Measurements from ENCODE around the gene CYTH2.

CYTH2 gene

GRCh38 chr19:48469289-48469881 is at the start of gene CYTH2:
Gene CYTH2 (plus strand): TSS chr19:48469369. CDS start chr19:48469508, 139 bp downstream.
- DNase-seq: peak; percentile 59 to 64

- DNase-seq: no peak
Observed at GRCh38 chr19:48421548-48421947, 47.6 kb upstream of the CYTH2 start.

GRCh38 chr19:48424694-48425219 is 44.4 kb upstream of the CYTH2 start:
- DNase-seq: no peak

GRCh38 chr19:48428670-48429069 is 40.5 kb upstream of the CYTH2 start:
- DNase-seq: no peak

- DNase-seq: no peak
Observed at GRCh38 chr19:48433337-48433736, 35.8 kb upstream of the CYTH2 start.

GRCh38 chr19:48436586-48436985 is 32.6 kb upstream of the CYTH2 start:
- no peak for DNase-seq

GRCh38 chr19:48441360-48442050 is 27.7 kb upstream of the CYTH2 start:
- DNase-seq: no peak

GRCh38 chr19:48442116-48443035 is 26.8 kb upstream of the CYTH2 start:
- DNase-seq: no peak

GRCh38 chr19:48443256-48443655 is 25.9 kb upstream of the CYTH2 start:
- DNase-seq: no peak

- DNase-seq: no peak
Observed at GRCh38 chr19:48443731-48444128, 25.4 kb upstream of the CYTH2 start.

- no peak for DNase-seq
Observed at GRCh38 chr19:48444129-48444935, 24.8 kb upstream of the CYTH2 start.

- no peak for DNase-seq
Observed at GRCh38 chr19:48444936-48445200, 24.3 kb upstream of the CYTH2 start.

- DNase-seq: peak; percentile 79 to 91
Observed at GRCh38 chr19:48445256-48445605, 23.9 kb upstream of the CYTH2 start.

- peak; percentile 98 to 99 for DNase-seq
Observed at GRCh38 chr19:48445606-48446481, 23.3 kb upstream of the CYTH2 start, which contains the start of gene GRWD1. Gene GRWD1 (plus strand): TSS chr19:48445983. CDS start chr19:48446006, 23 bp downstream.

- no peak for DNase-seq
Observed at GRCh38 chr19:48446579-48446978, 22.6 kb upstream of the CYTH2 start.

GRCh38 chr19:48448563-48448962 is 20.6 kb upstream of the CYTH2 start:
- no peak for DNase-seq

GRCh38 chr19:48450441-48450840 is 18.7 kb upstream of the CYTH2 start:
- DNase-seq: no peak

- no peak for DNase-seq
Observed at GRCh38 chr19:48450863-48451262, 18.3 kb upstream of the CYTH2 start.

GRCh38 chr19:48451624-48452023 is 17.5 kb upstream of the CYTH2 start:
- no peak for DNase-seq

- DNase-seq: no peak
Observed at GRCh38 chr19:48452289-48453190, 16.6 kb upstream of the CYTH2 start.

Data from NCI-H524 (cell line).